ENCODE results near the gene PLA2G12B. TPM values are rescaled to one million over a fixed set of nuclear protein-coding genes. Genes with fewer than 3 reads are reported as not detected.

The PLA2G12B gene
- total RNA-seq, 6 experiments from 2014 or later, result 28.7 to 59.8 (median 45.5) TPM

GRCh38 chr10:72886621-72887020 is 68.0 kb downstream of the PLA2G12B start:
- peaks cover 0 to 3% (median 1%) of the 10 kb centered on the region in 4 donors for H3K4me1 ChIP-seq
- 82% methylated on average over 1 of the region's 1 CpG for WGBS (ENCODE audit: insufficient coverage, low coverage, low lambda C conversion rate, missing lambda C conversion rate)
- H3K4me3 ChIP-seq, result no peak overlapping the region
- TF ChIP-seq POLR2A (IDR thresholded peaks at IDR 0.05), result no peak
- TF ChIP-seq, protein P1, sequence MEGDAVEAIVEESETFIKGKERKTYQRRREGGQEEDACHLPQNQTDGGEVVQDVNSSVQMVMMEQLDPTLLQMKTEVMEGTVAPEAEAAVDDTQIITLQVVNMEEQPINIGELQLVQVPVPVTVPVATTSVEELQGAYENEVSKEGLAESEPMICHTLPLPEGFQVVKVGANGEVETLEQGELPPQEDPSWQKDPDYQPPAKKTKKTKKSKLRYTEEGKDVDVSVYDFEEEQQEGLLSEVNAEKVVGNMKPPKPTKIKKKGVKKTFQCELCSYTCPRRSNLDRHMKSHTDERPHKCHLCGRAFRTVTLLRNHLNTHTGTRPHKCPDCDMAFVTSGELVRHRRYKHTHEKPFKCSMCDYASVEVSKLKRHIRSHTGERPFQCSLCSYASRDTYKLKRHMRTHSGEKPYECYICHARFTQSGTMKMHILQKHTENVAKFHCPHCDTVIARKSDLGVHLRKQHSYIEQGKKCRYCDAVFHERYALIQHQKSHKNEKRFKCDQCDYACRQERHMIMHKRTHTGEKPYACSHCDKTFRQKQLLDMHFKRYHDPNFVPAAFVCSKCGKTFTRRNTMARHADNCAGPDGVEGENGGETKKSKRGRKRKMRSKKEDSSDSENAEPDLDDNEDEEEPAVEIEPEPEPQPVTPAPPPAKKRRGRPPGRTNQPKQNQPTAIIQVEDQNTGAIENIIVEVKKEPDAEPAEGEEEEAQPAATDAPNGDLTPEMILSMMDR (IDR thresholded peaks at IDR 0.05), result no peak
- H3K27ac ChIP-seq, result peak overlapping the region in 1 of 3 donors; percentile 47
- no peak for DNase-seq
- H3K27me3 ChIP-seq, result no peaks in the 10 kb centered on the region
- intact Hi-C loops (cut with DNase I), result no loop called here
- peak in 3 of 4 donors; percentile 10 to 42 (median 13) for ATAC-seq
- no peaks in the 10 kb centered on the region for H3K9me3 ChIP-seq
- no peaks in the 10 kb centered on the region for H3K36me3 ChIP-seq

DNA sequence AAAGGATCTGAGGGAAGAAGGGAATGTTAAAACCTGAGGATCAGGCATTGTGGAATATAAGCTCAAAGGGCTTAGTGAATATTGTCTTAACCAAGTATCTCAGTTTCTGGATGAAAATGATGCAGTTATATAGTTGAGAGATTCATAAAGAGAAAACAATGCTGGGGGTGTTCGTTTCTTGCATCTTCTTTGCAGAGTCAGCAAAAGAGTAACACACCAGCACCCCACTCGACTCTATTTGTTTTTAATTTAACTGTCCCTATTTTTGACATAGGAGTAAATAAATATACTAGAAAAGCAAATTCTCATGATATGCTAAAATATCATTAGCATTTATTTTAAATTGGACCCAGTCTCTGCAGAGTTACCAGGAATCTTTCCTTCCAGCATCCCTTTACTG is 68.7 kb downstream of the PLA2G12B start:
- intact Hi-C loops (cut with DNase I), result no loop called here
- Histone ChIP-seq H3K27me3 (no peaks in the 10 kb centered on the region), H3K36me3 (no peaks in the 10 kb centered on the region), H3K4me3 (no peak overlapping the region), H3K4me1 (no peaks in the 10 kb centered on the region), H3K9me3 (no peaks in the 10 kb centered on the region), H3K27ac (peak overlapping the region in 1 of 3 donors; percentile 47)
- DNase-seq, result no peak
- no peak for ATAC-seq
- TF ChIP-seq, protein P1 (IDR thresholded peaks at IDR 0.05), result no peak
- TF ChIP-seq POLR2A (IDR thresholded peaks at IDR 0.05), result no peak
- WGBS (ENCODE audit: insufficient coverage, low coverage, low lambda C conversion rate, missing lambda C conversion rate), result 40% methylated on average over 2 of the region's 2 CpGs

Other genes starting within 250 kb of the PLA2G12B start
- 10 to 100 TPM; 24.4 to 78.2 (median 48.7) TPM for gene OIT3, start 61.1 kb downstream of the PLA2G12B start, total RNA-seq
- gene P4HA1, start 142.1 kb upstream of the PLA2G12B start, total RNA-seq, result 10 to 100 TPM in 5 of 6 experiments, 1 to 10 TPM in 1; 6.2 to 67.8 (median 26.2) TPM
- gene NUDT13, start 155.6 kb upstream of the PLA2G12B start, total RNA-seq, result 1 to 10 TPM; 1.8 to 4.2 (median 2.1) TPM
- 10 to 100 TPM in 5 of 6 experiments, 1 to 10 TPM in 1; 8.8 to 21.2 (median 11.7) TPM for gene ECD, start 213.2 kb upstream of the PLA2G12B start, total RNA-seq
- 10 to 100 TPM in 4 of 6 experiments, 1 to 10 TPM in 2; 9.2 to 19.9 (median 13.8) TPM for gene FAM149B1, start 213.3 kb upstream of the PLA2G12B start, total RNA-seq